WERI-Rb-1 (cell line): ENCODE measurements around the gene BIN1.

Source experiments
- DNase-seq: peaks from one replicate; pipeline ENCODE4 v3.0.0-alpha.2; 2020
- H3K27ac ChIP-seq: fragments of 250-450 bp; sonication (Bioruptor Pico); 2 replicates; pipeline ENCODE4 v1.5.1; 2020; ENCODE audit warnings: mild to moderate bottlenecking, moderate library complexity
- H3K27me3 ChIP-seq: fragments of 250-450 bp; sonication (Bioruptor Pico); 2 replicates; pipeline ENCODE4 v1.5.1; 2021; ENCODE audit warnings: mild to moderate bottlenecking, low read depth, moderate library complexity; ENCODE audit not compliant: insufficient read depth, severe bottlenecking
- H3K36me3 ChIP-seq: fragments of 250-450 bp; sonication (Bioruptor Pico); 2 replicates; pipeline ENCODE4 v1.5.1; 2020; ENCODE audit warnings: mild to moderate bottlenecking, moderate library complexity
- H3K4me3 ChIP-seq: 2 replicates; pipeline ENCODE4 v1.5.1; 2011; ENCODE audit warnings: low read depth, mild to moderate bottlenecking, control low read depth, low read length
- H3K9me3 ChIP-seq: fragments of 250-450 bp; sonication (Bioruptor Pico); 2 replicates; pipeline ENCODE4 v1.5.1; 2021; ENCODE audit warnings: mild to moderate bottlenecking, moderate library complexity; ENCODE audit not compliant: severe bottlenecking
- TF ChIP-seq, protein P1 (sequence below): IDR thresholded peaks from 2 replicates; pipeline ENCODE4 v1.5.1; 2011; ENCODE audit warnings: low read depth, mild to moderate bottlenecking, control low read depth, inconsistent platforms, low read length

BIN1 gene

GRCh38 chr2:127069003-127069402 is 38.0 kb downstream of the BIN1 start:
- peaks cover 70% of the 10 kb centered on the region for H3K36me3 ChIP-seq
- TF ChIP-seq, protein P1, sequence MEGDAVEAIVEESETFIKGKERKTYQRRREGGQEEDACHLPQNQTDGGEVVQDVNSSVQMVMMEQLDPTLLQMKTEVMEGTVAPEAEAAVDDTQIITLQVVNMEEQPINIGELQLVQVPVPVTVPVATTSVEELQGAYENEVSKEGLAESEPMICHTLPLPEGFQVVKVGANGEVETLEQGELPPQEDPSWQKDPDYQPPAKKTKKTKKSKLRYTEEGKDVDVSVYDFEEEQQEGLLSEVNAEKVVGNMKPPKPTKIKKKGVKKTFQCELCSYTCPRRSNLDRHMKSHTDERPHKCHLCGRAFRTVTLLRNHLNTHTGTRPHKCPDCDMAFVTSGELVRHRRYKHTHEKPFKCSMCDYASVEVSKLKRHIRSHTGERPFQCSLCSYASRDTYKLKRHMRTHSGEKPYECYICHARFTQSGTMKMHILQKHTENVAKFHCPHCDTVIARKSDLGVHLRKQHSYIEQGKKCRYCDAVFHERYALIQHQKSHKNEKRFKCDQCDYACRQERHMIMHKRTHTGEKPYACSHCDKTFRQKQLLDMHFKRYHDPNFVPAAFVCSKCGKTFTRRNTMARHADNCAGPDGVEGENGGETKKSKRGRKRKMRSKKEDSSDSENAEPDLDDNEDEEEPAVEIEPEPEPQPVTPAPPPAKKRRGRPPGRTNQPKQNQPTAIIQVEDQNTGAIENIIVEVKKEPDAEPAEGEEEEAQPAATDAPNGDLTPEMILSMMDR: no peak
- DNase-seq: no peak
- no peak overlapping the region; the same call in 1 of the 2 replicates for H3K27ac ChIP-seq
- no peaks in the 10 kb centered on the region for H3K27me3 ChIP-seq
- no peak overlapping the region for H3K4me3 ChIP-seq
- H3K9me3 ChIP-seq: no peaks in the 10 kb centered on the region

DNA sequence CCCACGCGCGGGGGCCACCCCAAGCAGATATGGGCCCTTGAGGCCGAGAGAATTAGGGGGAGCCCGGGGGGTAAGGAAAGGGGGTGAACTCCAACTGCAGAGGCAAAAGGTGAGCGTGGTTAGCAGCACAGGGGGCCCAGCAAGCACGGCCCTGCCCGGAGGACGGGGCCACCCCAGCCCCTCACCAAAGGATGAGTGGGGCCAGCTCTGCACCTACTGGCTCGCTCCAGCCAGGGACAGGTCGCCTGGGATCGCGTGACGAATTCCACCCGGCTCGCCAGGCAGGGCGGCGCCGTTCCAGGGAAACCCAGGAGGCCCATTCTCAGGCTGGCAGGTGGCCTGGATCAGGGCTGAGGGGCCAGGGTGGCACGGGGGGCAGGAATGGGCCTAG is 38.6 kb downstream of the BIN1 start:
- no peak for DNase-seq
- TF ChIP-seq, protein P1: no peak
- Histone ChIP-seq H3K27me3 (no peaks in the 10 kb centered on the region), H3K4me3 (no peak overlapping the region), H3K27ac (peak overlapping the region; percentile 36), H3K9me3 (no peaks in the 10 kb centered on the region), H3K36me3 (peaks cover 70% of the 10 kb centered on the region)

- Histone ChIP-seq H3K36me3 (peaks cover 70% of the 10 kb centered on the region), H3K4me3 (no peak overlapping the region), H3K9me3 (no peaks in the 10 kb centered on the region), H3K27ac (peak overlapping the region; percentile 36), H3K27me3 (no peaks in the 10 kb centered on the region)
- DNase-seq: peak; percentile 88
- TF ChIP-seq, protein P1: peak; percentile 92
These were observed 39.2 kb downstream of the BIN1 start for GRCh38 chr2:127067620-127068350.

GRCh38 chr2:127066942-127067341 is 40.0 kb downstream of the BIN1 start:
- peak overlapping the region; percentile 98 for H3K27ac ChIP-seq
- peaks cover 69% of the 10 kb centered on the region for H3K36me3 ChIP-seq
- no peak overlapping the region for H3K4me3 ChIP-seq
- TF ChIP-seq, protein P1: no peak
- no peaks in the 10 kb centered on the region for H3K27me3 ChIP-seq
- H3K9me3 ChIP-seq: no peaks in the 10 kb centered on the region
- DNase-seq: no peak

DNA sequence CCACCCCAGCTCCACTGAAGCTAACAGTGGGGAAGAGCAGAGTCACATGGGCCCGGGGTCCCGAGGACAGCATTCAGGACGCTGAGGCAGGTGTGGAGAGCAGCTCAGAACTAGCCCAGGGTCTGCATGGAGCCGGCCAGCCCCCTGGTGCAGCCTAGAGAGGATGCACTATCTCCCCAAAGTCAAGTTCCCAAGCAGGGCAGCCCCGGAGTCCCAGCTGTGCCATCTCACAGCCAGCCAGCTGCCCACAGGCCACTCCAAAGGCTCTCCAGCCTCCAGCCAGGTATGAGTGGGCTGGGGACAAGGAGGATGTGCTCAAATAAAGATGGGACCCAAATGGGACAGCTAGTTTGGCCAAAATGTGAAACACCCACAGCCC is 41.0 kb downstream of the BIN1 start:
- H3K9me3 ChIP-seq: no peaks in the 10 kb centered on the region
- H3K27ac ChIP-seq: peak overlapping the region; percentile 98
- TF ChIP-seq, protein P1: no peak
- no peak for DNase-seq
- H3K27me3 ChIP-seq: no peaks in the 10 kb centered on the region
- no peak overlapping the region for H3K4me3 ChIP-seq
- H3K36me3 ChIP-seq: peaks cover 62% of the 10 kb centered on the region
